ENCODE results near the gene COG4.
"Not testable (repeated sequence)": the region's sequence is repeated elsewhere in the genome, so short reads cannot be mapped to it uniquely, and the experiment has no call there.

The COG4 gene

DNA sequence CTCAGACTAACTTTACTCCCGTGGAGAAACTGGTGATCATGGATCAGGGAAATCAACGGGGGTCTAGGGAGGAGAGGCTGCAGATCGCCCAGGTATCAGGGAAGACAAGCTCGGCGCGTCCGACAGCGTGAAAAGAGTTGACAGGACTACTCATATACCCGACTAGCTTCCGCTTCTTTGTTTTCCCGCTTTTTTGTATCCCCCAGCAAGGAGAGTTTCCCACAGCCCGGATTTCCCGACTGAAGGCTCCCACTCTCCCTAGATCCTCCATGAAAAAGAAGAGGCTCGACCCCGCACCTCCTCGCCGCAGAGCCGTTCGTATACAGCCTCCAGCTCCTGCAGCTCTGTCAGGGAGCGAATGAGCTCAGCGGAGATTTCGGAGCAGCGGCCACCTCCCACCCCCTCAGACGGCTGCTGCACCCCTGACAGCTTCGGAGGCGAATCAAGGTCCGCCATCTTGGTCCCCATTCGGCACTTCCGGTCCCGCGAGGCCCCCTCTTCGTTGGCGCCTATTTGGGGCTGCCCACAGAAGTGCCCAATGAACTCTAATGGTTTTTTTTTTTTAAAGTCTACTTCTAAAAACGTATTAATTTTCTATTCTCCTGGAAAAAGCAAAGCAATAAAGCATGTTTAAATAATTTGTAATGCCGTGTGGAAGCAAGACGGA is at the start of gene COG4:
TSS of gene COG4 (minus strand) at position 479 of the 667 bp plus-strand sequence. CDS start at position 468, 11 bp downstream.
- DNase-seq (ENCODE audit: low spot score), result peak; percentile 91

DNA sequence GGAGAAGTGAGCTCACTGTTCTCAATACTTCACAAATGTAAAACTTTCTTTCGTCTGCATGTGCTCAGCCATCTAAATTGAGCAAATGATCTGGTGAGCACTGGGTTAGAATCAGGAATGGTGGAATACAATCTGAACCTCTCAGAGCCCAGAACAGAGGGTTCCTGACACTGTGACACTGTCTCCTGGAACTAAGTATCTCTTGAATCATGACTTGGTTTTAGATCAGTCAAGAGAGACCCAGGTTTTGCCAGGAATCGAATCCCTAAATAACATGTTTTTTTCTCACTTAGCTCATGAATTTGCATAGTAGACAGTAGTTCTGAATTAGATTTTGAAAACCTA is 49.5 kb upstream of the COG4 start:
- DNase-seq (ENCODE audit: low spot score), result no peak

DNA sequence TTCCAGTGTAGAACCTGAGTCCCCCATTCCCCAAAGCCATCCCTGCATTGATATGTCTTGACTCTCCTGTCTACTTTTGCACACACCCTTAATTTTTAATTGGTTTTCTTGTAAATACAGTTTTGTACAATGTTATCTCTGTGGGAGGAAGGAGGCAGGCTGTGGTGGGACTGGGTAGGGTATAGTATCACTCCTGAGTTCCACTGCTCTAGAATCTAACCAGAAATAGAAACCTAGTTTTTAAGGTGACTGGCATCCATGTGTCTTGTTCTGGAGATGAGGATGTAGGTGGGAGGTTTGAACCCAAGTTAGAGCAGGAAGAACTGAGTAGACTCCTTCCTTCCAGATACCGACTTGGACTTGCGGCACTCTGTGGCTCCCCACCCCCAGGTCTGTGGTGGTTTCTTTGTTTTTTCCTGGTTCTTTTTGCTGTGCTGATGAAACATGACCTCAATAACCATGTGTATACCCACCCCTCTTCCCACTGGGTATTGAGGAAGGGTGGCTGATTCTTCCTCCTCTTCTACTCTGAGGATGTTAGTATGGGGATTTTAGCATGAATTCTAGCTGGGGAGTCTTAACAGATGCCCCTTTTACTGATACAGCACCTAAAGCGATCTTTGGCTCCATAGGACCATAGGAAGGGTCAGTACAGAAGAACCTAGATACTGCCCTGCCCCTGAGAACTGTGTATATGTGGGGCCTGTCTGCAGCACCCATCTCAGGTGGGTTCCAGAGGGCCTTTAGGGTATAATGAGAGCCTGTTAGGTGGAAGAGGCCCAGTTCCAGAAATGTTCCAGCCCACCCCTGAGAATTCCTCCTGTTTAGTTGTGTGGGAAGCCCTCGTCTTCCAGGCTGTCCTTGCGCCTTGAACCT is 48.9 kb upstream of the COG4 start:
- DNase-seq (ENCODE audit: low spot score), result no peak

DNA sequence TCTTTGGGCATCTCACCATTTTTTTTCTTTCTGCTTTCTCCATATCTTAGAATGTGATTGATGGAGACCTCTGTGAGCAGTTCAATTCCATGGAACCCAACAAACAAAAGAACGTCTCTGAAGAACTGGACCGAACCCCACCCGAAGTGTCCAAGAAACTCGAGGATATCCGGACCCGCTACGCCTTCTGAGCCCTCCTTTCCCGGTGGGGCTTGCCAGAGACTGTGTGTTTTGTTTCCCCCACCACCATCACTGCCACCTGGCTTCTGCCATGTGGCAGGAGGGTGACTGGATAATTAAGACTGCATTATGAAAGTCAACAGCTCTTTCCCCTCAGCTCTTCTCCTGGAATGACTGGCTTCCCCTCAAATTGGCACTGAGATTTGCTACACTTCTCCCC is 48.3 kb upstream of the COG4 start:
- no peak for DNase-seq (ENCODE audit: low spot score)

DNA sequence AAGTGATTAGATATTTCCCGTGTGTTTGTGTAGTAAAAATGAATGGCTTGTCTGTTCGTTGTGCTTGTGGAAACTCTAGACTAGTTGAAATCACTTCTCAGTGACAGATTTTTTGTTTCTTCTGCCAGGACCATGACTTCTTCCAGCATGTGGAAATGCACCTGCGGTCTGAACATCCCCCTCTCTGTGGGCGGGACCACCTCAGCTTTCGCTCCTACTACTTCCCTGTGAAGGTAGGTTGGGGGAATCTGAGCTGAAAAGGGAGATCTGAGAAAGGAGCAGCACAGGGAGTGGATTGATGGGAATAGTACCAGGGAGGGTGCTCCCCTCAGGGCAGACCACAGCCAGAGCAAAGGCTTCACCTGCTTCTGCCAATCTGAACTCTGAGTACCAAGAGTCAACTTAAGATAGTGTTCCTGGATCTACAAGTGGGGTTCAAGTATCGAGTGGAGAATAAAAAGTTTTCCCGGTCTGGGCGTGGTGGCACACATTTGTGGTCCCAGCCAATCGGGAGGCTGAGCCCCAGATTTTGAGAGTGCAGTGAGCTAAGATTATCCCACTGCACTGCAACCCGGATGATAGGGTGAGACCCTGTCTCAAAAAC is 47.7 kb upstream of the COG4 start:
- no peak for DNase-seq (ENCODE audit: low spot score)

DNA sequence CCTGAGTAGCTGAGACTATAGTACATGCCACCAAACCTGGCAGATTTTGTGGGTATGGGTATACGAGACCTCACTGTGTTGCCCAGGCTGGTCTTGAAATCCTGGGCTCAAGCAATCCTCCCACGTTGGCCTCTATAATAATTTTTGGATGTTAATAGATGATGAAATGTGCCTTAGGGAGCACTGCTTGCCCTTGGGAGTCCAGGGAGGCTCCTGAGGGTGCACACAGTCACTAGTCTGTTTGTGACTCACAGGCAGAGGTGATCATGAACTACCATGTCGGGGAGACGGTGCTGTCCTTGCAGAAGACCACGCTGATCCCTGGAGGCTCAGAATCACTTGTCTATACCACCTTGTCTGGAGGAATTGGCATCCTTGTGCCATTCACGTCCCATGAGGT is 46.4 kb upstream of the COG4 start:
- no peak for DNase-seq (ENCODE audit: low spot score)

DNA sequence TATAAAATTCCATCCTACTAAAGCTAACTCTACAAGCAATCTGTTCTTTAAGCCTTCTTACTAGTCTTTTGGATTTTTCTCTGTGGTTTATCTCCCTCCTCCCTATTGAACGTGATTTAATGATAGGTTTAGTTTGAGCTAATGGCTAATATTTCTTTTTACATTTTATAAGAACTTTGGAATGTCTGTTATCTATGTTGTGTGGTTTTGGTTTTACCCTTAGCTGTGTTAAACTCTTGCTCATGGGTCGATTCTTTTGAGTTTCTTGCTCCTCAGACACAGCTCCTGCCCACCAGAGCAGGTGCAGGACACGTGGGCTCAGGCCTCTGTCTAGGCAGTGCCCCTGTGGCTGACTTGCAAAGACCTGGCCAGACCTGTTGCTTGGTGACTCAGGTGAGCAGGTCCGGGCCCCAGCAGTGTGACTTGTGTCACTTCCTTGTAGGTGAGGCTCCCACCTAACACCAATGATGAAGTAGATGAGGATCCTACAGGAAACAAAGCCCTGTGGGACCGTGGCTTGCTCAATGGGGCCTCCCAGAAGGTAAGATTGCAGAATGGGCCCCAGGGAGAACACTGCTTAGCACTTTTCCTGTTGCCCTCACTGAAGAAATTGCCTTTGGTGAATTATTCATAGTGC is 45.4 kb upstream of the COG4 start:
- DNase-seq (ENCODE audit: low spot score), result no peak

DNA sequence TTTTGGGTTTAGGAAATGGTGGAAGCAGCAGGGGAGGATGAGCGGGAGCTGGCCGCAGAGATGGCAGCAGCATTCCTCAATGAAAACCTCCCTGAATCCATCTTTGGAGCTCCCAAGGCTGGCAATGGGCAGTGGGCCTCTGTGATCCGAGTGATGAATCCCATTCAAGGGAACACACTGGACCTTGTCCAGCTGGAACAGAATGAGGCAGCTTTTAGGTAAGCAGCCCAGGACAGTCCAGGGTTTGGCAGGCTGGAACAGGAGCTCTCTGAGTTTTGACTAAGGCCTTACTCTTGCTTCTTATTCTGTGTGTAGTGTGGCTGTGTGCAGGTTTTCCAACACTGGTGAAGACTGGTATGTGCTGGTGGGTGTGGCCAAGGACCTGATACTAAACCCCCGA is 41.7 kb upstream of the COG4 start:
- no peak for DNase-seq (ENCODE audit: low spot score)

DNA sequence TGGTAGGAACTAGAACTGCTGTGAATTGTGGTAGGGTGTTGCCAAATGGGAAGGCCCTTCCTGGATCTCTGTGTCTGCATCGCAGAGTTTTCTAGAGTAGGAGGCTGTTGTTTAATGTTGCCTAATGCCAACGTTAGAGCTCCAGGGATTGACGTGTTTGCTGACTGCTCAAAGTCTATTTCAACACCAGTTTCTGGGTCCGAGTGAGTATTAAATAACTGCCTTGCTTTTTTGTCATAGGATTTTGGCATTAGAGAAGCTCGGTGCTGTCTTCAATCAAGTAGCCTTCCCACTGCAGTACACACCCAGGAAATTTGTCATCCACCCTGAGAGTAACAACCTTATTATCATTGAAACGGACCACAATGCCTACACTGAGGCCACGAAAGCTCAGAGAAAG is 40.3 kb upstream of the COG4 start:
- no peak for DNase-seq (ENCODE audit: low spot score)

DNA sequence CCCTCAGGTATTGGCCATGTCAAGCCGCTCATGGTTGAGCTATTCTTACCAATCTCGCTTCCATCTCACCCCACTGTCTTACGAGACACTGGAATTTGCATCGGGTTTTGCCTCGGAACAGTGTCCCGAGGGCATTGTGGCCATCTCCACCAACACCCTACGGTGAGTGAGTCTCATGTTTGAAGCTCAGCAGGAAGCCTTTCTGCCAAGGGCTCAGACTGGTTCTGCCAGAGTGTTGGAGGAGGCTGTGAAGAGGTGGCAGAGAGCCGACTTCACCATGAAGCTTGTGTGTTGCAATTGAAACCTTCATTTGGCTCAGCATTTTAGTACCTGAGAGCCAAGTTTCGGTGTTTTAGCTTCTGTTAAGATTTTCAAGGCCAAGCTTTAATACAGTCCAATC is 38.3 kb upstream of the COG4 start:
- no peak for DNase-seq (ENCODE audit: low spot score)

DNA sequence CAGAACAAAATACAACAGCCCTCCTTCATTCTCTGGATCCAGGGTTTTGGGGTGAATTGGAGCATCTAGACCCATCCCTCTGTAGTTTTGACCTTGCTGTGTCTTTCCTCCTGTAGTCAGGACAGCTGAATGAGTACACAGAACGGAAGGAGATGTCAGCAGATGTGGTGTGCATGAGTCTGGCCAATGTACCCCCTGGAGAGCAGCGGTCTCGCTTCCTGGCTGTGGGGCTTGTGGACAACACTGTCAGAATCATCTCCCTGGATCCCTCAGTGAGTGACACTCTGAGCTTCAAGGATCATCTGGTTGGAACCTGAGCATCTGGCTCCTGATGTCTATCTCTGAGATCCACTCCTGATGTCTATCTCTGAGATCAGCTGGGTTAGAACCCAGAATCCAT is 32.7 kb upstream of the COG4 start:
- DNase-seq (ENCODE audit: low spot score), result no peak

DNA sequence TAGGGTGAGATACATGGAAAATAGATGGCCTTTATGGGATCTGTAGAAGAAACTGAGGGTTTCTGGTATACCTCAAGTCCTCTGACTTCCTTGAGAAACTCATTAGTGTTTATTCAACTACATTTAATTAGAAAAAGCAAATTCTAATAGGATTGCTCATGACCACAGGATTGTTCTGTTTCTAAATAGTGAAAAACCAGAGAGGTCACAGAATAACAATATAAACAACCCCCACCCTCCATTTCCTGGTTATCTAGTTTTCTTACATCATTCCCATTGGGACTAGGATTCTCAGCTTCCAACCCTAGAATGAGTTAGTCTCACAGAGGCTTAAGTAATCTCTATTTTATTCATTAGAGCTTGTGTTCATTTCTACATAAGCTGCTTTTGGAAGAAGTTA is 30.3 kb upstream of the COG4 start:
- no peak for DNase-seq (ENCODE audit: low spot score)

DNA sequence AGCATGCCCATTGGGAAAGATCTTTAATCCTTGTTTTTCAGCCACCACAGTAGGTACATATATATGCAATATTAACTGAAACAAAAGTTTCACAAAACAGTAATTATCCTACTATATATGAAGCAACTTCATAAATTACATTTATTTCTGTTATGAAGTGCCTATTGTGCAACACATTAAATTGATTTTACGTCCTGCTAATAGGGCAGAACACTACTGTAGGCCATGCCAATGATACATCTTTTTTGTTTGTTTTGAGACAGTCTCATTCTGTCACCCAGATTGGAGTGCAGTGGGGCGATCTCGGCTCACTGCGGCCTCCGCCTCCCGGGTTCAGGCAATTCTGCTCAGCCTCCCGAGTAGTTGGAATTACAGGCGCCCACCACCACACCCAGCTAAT is 29.3 kb upstream of the COG4 start:
- no peak for DNase-seq (ENCODE audit: low spot score)

DNA sequence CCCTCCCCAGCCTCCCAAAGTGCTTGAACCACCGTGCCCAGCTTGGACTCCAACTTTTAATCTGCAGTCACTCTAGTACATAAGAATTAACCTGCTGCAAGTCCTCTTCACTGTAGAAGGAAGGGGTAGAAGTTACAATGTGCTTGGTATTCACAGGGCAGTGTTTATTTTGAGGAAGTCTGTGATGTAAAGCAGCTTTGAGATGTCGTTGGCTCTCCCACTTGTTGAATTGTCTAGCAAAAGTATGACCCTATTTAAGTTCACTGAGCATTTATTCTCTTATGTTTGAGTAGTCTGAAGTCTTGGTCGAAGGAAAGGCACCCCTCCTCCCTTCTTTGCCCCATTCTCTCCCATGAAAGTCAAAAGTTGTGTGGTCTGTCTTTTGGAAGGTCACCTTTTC is 28.4 kb upstream of the COG4 start:
- no peak for DNase-seq (ENCODE audit: low spot score)

DNA sequence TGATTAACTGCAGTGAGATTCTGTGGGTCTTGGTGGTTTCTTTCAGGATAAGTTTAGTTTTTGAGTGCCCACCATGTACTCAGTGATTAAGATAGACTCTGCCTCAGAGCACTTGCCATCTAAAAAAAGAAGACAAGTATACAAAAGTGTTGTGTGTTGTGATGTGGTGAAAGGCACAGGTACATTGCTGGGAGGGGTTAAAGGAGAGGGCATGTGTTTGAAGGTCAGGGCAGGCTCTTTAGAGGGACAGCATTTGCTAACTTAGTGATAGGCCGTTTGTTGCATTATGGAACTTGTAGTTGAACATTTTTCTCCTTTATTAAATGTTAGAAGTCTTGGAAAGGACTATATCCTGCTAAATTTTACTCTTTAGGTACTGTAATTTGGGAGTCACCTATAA is 26.7 kb upstream of the COG4 start:
- DNase-seq (ENCODE audit: low spot score), result no peak

DNA sequence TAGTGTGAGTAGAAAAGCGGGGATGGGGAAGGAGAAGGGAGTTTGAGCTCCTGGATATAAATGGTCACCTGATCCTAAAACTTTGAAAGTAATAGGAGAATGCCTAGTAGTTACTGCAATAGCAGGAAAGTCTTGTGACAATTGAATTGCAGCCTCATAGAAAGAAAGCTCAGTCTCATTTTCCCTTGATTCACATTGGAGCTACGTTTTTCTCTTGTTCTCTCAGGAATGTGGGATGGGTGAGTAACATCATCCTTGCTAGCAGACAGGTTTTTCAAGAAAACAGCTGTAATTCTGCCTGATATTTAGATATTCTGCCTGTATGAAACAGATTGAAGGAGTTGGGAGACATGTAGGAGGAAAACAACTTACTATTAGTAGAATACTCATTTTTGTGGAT is 25.6 kb upstream of the COG4 start:
- DNase-seq (ENCODE audit: low spot score), result no peak

DNA sequence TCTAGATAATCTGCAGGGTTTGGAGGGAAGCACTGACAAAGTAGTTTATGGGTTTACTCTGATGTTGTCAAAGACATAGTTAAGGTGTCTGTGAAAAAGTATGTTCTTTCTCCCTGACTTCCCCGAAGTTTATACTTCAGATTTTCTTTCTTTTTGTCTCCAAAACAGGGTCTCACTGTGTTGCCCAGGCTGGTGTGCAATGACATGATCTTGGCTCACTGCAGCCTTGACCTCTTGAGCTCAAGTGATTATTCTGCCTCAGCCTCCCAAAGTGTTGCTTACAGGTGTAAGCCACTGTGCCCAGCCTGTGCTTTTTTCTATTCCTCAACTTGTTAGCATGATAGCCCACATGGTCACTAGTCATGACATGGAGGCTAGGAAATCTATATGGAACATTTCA is 21.2 kb upstream of the COG4 start:
- DNase-seq (ENCODE audit: low spot score), result no peak

DNA sequence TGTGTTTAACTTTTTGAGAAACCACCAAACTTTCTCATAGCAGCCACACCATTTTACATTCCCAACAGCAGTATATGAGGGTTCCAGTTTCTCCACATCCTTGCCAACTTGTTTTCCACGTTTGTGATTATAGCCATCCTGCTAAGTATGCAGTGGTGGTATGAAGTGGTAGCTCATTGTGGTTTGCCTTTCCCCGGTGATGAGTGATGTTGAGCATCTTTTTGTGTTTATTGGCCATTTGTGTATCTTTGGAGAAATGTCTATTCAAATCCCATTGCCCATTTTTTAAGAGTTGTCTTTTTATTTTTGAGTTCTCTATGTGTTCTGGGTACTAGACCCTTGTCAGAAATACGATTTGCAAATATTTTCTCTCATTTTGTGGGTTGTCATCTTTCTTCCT is 17.6 kb upstream of the COG4 start:
- DNase-seq (ENCODE audit: low spot score), result no peak

DNA sequence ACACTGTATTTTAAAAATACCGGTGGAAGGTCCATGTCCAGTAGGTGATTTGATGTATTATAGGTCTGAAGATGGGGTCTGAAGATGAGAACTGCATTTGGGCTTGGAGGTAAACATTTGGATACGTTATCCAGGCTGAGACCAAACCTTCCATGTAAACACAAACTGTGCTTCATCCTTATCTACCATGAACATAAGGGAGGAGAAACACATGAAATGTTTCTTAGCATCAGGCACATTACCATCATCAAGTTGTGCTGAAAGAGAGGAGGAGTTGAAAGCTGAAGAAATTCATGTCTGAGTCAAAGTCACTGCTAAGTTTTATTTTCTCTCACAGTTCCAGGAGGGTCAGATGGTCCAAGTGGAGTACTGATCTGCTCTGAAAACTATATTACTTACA is 11.6 kb upstream of the COG4 start:
- DNase-seq (ENCODE audit: low spot score), result peak; percentile 57

DNA sequence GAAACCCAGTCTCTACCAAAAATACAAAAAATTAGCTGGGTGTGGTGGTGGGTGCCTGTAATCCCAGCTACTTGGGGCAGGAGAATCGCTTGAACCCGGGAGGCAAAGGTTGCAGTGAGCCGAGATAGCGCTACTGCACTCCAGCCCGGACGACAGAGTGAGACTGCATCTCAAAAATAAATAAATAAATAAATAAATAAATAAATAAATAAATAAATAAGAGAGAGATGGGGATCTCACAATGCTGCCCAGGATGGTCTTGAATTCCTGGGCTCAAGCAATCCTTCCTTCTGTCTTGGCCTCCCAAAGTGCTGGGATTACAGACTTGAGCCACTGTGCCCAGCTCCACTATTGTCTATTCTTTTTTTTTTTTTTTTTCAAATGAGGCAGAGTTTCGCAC is 6.6 kb upstream of the COG4 start:
- not testable (repeated sequence) for DNase-seq (ENCODE audit: low spot score)

DNA sequence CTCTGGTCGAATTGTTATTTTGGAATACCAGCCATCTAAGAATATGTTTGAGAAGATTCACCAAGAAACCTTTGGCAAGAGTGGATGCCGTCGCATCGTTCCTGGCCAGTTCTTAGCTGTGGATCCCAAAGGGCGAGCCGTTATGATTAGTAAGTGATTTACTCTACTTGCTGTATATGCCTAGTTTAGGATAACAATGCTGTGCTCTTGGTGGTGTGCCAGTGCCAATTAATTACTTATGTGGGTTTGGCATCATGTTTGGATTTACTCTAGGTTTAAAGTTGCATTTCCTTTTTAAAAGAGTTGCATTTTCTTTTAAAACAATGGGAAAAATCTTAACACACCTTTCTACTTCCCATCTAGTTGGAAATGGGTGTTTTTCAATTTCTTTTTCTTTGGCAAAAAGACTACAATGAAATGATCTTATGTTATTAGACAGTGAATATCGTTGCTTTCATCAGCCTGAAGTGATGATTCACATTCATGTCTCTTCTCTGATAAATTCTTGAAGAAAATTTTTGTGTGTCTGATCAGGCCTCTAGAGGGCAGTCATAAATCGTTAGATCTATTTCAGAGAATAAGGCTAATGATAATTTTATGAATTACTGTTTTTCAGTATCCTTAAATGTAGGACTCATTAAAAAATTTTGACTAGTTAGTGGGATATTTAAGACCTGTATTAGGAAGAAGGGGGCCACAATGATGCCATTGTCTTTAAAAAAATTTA is 5.9 kb upstream of the COG4 start:
- peak; percentile 79 for DNase-seq (ENCODE audit: low spot score)

DNA sequence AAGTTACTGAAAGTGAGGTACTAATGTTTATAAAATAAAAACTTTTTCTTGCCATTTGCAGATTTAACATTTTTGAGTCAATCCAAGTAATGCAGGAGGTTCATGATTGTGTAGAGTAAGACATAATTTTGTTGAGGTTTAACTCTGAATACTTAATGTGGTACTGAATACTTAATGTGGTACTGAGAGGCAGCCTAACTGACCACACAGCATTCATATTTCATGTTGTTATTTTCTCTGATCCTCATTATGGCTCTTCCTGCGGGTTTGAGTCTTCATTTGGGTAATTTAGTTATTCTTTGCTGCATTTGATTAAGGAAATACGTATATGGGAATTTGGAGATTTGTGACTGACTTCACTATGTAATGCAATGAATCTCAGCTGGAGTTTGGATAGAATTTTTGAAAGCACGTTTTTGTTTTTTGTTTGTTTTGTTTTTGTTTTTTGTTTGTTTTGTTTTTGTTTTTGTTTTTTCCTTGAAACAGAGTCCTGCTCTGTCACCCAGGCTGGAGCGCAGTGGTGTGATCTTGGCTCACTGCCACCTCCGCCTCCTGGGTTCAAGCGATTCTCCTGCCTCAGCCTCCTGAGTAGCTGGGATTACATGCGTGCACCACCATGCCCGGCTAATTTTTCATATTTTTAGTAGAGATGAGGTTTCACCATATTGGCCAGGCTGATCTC is 4.1 kb upstream of the COG4 start:
- no peak for DNase-seq (ENCODE audit: low spot score)

Data from hematopoietic multipotent progenitor cell treated with erythropoietin and hydrocortisone succinate and interleukin-3 and kit ligand, for 15 days (in vitro differentiated cells).